HEK293 (cell line): Measurements from ENCODE around the gene FOXC1.

Source experiments
- ATF2 ChIP-seq: fragments of 450-650 bp; formaldehyde crosslinking; IDR thresholded peaks from 2 replicates; pipeline ENCODE4 v1.5.1; 2016; ENCODE audit warnings: missing biosample characterization, missing genetic modification characterization, low read depth
- CTCF ChIP-seq: fragments of 450-650 bp; formaldehyde crosslinking; IDR thresholded peaks from 2 replicates; pipeline ENCODE4 v1.5.1; 2016; ENCODE audit warnings: missing biosample characterization, missing genetic modification characterization
- PATZ1 ChIP-seq: fragments of 450-650 bp; formaldehyde crosslinking; IDR thresholded peaks from 2 replicates; pipeline ENCODE4 v1.5.1; 2016; ENCODE audit warnings: missing biosample characterization, missing genetic modification characterization
- PBX3 ChIP-seq: sonication (generic); formaldehyde crosslinking; IDR thresholded peaks from 2 replicates; pipeline ENCODE4 v1.8.1; 2022; ENCODE audit warnings: mild to moderate bottlenecking, moderate library complexity, missing genetic modification reagents
- ZNF138 ChIP-seq: fragments of 450-650 bp; formaldehyde crosslinking; IDR thresholded peaks from 2 replicates; pipeline ENCODE4 v1.5.1; 2016; ENCODE audit warnings: missing biosample characterization, missing genetic modification characterization, borderline replicate concordance
- ZNF350 ChIP-seq: fragments of 450-650 bp; formaldehyde crosslinking; IDR thresholded peaks from 2 replicates; pipeline ENCODE4 v1.5.0; 2017; ENCODE audit warnings: missing biosample characterization, mild to moderate bottlenecking, missing genetic modification characterization
- ZNF433 ChIP-seq: fragments of 450-650 bp; formaldehyde crosslinking; IDR thresholded peaks from 2 replicates; pipeline ENCODE4 v1.5.1; 2016; ENCODE audit warnings: missing biosample characterization, missing genetic modification characterization, low read depth
- ZNF521 ChIP-seq: fragments of 450-650 bp; formaldehyde crosslinking; IDR thresholded peaks from 2 replicates; pipeline ENCODE4 v1.5.1; 2017; ENCODE audit warnings: missing biosample characterization, mild to moderate bottlenecking, missing genetic modification characterization
- ZNF639 ChIP-seq: fragments of 450-650 bp; formaldehyde crosslinking; IDR thresholded peaks from 2 replicates; pipeline ENCODE4 v1.5.1; 2016; ENCODE audit warnings: missing biosample characterization, missing genetic modification characterization

GRCh38 chr6:1591243-1591642, 18.5 kb upstream of the FOXC1 start:
- TF ChIP-seq ZNF521 (no peak), PATZ1 (no peak), CTCF (tag by site-specific recombination) (no peak), ATF2 (no peak), ZNF350 (tag by site-specific recombination) (no peak), ZNF639 (tag by site-specific recombination) (no peak), PBX3 (CRISPR knock-in tag) (no peak), ZNF433 (tag by site-specific recombination) (no peak), ZNF138 (no peak)
